Activated CD4-positive, alpha-beta T cell treated with anti-CD3 and anti-CD28 coated beads, Interleukin-2, amount 10 ng/mL, durations not matched to agents 24 days and 14 days (primary cell): ENCODE data around the gene MED16. TPM values are rescaled to one million over a fixed set of nuclear protein-coding genes. Genes with fewer than 3 reads are reported as not detected.
A peak's percentile ranks its signal among the peaks of the same experiment; 100 is the strongest.

Experiments used
- DNase-seq: peaks from one replicate; pipeline ENCODE4 v3.0.0; 2022
- H3K27ac Mint-ChIP-seq: one replicate; pipeline ENCODE4 v1.8.0; 2022; ENCODE audit warnings: mild to moderate bottlenecking, mixed read lengths
- H3K27me3 Mint-ChIP-seq: one replicate; pipeline ENCODE4 v1.8.0; 2022; ENCODE audit warnings: mixed read lengths
- H3K36me3 Mint-ChIP-seq: one replicate; pipeline ENCODE4 v1.8.0; 2022; ENCODE audit warnings: low read depth, mild to moderate bottlenecking, mixed read lengths
- H3K4me1 Mint-ChIP-seq: one replicate; pipeline ENCODE4 v1.8.0; 2021; ENCODE audit warnings: mixed read lengths
- H3K4me3 Mint-ChIP-seq: one replicate; pipeline ENCODE4 v1.8.0; 2022; ENCODE audit warnings: mild to moderate bottlenecking, moderate library complexity, mixed read lengths
- H3K9me3 Mint-ChIP-seq: one replicate; pipeline ENCODE4 v1.8.0; 2021; ENCODE audit warnings: mixed read lengths
- intact Hi-C: fragments of 100-400 bp; cut with micrococcal nuclease; formaldehyde crosslinking; loops from one replicate; pipeline ENCODE4 v1.15.1; 2023
- total RNA-seq: library from RNA; stranded (reverse); gene quantifications from 2 replicates; pipeline ENCODE4 v1.2.3, GENCODE V29; 2022

The MED16 gene
- total RNA-seq, 1 donor from 2014 or later, result 58.1 TPM

DNA sequence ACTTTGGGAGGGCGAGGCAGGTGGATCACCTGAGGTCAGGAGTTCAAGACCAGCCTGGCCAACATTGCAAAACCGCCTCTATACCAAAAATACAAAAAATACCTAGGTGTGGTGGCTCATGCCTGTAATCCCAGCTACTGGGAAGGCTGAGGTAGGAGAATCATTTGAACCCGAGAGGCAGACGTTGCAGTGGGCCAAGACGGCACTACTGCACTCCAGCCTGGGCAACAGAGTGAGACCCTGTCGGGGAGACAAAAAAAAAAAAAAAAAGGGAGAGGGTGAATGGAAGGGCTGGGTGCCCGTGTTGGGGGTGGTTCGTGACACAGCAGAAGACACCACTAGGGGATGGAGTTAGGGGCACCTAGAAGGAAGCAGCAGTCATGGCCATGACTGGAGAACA is 22.7 kb downstream of the MED16 start:
- Mint-ChIP-seq H3K4me3 (no peak overlapping the region), H3K4me1 (peaks cover 11% of the 10 kb centered on the region), H3K27ac (peak overlapping the region; percentile 68), H3K27me3 (no peaks in the 10 kb centered on the region), H3K36me3 (peaks cover 17% of the 10 kb centered on the region), H3K9me3 (no peaks in the 10 kb centered on the region)
- no peak for DNase-seq
- intact Hi-C loops, result no loop called here

DNA sequence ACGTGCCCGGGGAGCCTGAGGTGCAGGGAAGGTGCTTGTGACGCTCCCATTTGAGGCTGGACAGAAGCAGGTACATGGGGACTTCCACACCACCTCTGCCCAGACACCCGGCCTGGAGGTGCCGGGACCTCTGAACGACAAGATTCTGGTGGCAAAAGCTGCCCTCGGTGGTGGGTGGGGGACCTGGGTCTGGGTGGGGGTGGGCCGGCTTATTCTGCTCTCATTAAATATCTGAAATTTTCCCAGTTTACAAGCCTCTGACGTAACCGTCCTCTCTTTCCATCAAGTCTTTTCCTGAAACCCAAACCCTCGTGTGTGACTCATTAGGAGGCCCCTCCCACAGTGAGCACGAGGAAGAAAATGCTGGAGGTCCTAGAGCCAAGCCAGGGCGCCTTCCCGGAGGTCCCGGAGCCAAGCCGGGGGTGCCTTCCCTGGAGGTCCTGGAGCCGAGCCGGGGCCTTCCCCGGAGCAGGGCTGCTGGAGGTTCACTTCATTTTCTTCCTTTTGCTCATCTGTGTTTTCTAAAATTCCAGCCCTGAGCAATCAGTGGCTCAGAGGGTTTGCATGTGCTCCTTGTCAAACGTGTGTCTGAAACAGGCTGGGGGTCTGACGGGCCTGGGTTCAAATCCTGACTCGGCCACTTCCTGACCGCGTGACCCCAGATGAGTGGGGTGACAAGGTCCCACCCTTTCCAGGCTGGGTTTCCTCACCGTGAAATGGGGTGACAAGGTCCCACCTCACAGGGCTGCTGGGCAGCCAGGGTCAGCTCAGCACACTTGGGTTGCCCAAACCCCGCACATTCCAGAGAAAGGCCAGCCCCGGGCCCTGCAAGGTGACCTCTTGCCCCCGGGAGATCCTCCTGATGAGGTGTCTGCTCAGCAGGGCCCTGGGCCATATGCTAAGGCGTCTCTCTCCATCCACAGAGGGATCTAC is 23.5 kb downstream of the MED16 start:
- Mint-ChIP-seq H3K4me1 (peaks cover 11% of the 10 kb centered on the region), H3K36me3 (peaks cover 17% of the 10 kb centered on the region), H3K27ac (no peak overlapping the region), H3K27me3 (no peaks in the 10 kb centered on the region), H3K4me3 (no peak overlapping the region), H3K9me3 (no peaks in the 10 kb centered on the region)
- intact Hi-C loops, result no loop called here
- no peak for DNase-seq

DNA sequence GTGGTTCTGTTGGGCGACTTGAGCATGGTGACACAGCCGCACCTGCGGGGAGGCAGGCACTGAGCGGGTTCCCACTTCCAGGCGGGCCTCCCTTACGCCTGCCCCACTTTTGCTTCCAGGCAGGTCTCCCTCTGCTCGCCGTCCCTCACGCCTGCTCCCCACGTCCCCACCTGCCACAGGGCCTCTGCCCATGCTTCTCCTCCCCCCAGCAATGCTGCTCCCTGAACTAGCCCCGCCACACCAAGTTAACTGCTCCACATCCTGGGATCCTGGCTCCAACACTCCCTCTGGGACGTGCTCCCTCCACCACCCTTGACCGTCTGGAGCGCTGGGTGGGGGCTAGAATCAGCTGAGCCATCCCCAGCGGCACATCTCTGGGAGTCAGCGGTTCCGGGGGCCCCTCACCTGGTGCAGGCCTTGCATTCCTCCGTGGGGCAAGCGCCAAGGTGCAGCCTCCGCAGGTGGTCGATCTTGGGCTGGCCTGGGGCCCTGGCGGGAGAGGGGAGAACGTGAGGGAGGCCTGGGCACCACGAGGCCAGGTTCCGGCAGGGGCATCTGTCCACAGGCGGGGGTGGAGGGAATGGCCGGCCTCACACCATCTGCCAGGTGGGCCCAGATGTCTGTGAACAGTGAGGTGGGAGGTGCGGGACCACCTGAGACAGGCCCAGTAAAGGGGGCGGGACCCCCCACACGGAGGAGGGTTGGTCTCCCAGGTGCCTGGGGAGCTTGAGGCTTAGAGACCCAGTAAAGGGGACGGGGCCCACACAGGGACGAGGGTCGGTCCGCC is 24.3 kb downstream of the MED16 start:
- intact Hi-C loops, result no loop called here
- Mint-ChIP-seq H3K9me3 (no peaks in the 10 kb centered on the region), H3K27ac (no peak overlapping the region), H3K4me3 (no peak overlapping the region), H3K27me3 (no peaks in the 10 kb centered on the region), H3K36me3 (peaks cover 17% of the 10 kb centered on the region), H3K4me1 (peaks cover 13% of the 10 kb centered on the region)
- no peak for DNase-seq

DNA sequence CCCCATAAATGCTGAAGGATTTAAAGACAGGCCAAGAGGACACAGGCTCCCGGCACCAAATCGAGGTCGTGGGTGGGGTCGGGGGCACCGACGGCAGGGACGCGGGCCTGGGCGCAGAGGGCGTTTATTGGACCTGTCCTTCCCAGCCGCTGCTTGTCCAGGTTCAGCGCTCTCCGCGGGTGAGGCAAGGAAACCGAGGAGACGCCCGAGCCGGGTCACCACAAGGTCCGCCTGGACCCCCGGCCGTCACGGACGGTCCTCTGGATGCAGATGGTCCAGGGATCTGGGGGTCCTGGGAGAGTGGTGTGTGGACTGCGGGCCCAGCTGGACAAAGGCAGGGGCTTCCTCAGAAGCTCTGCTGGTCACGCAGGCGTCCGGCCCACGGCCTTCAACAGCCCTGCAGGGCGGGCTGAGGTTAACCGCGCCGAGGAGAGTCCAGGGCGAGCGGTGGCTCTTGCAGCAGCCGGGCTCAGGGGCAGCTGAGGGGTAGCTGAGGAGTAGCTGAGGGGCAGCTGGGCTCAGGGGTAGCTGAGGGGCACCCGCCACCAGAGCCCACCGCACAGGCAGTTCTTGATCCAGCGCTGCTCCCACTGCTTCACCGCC is 25.0 kb downstream of the MED16 start:
- H3K27ac Mint-ChIP-seq, result no peak overlapping the region
- no peaks in the 10 kb centered on the region for H3K27me3 Mint-ChIP-seq
- H3K36me3 Mint-ChIP-seq, result peaks cover 17% of the 10 kb centered on the region
- DNase-seq, result no peak
- intact Hi-C loops, result no loop called here
- peaks cover 13% of the 10 kb centered on the region for H3K4me1 Mint-ChIP-seq
- H3K4me3 Mint-ChIP-seq, result no peak overlapping the region
- H3K9me3 Mint-ChIP-seq, result no peaks in the 10 kb centered on the region

DNA sequence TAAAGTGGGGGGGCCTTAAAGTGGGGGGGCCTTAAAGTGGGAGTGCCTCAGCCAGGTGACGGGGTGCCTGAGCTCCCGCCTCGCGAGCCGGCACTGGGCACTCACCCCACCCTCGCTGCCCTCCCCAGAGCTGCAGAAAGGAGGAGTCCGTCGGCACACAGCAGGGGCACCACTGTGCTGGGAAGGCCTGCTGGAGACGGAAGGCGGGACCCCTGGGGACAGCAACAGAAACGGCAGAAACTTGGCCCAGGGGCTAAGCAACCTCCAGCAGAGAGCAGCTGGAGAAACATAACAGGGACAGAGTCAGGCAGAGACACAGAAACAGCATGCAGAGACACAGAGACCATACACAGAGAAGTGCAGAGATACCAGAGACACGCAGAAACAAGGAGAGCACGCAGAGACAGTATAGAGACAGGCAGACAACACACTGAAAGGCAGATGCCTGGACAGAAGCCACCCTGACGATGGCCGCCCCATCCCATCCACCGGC is 25.6 kb downstream of the MED16 start:
- intact Hi-C loops, result no loop called here
- no peaks in the 10 kb centered on the region for H3K9me3 Mint-ChIP-seq
- no peak for DNase-seq
- H3K4me1 Mint-ChIP-seq, result peaks cover 13% of the 10 kb centered on the region
- H3K27me3 Mint-ChIP-seq, result no peaks in the 10 kb centered on the region
- no peak overlapping the region for H3K4me3 Mint-ChIP-seq
- H3K27ac Mint-ChIP-seq, result no peak overlapping the region
- peaks cover 17% of the 10 kb centered on the region for H3K36me3 Mint-ChIP-seq

DNA sequence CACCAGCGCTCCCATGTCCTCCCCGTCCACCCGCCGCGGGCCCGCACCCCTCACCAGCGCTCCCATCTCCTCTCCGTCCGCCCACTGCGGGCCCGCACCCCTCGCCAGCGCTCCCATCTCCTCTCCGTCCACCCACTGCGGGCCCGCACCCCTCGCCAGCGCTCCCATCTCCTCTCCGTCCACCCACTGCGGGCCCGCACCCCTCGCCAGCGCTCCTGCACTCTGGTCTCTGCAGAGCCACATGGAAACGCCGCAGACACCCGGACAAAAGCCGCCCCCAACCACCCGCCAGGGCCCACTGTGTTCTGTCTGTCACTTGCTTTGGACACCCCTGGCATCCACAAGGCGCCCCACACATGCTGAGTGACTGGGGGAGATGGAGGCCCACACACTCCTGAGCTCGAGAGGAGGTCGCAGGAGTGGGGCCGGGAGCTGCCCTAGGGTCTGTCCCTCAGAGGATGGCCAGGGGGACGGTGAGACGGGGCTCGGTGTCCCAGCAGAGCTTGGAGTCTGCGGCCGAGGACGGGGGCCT is 26.2 kb downstream of the MED16 start:
- peaks cover 10% of the 10 kb centered on the region for H3K4me1 Mint-ChIP-seq
- intact Hi-C loops, result no loop called here
- H3K27me3 Mint-ChIP-seq, result no peaks in the 10 kb centered on the region
- no peak overlapping the region for H3K27ac Mint-ChIP-seq
- no peak for DNase-seq
- H3K4me3 Mint-ChIP-seq, result no peak overlapping the region
- H3K9me3 Mint-ChIP-seq, result no peaks in the 10 kb centered on the region
- peaks cover 17% of the 10 kb centered on the region for H3K36me3 Mint-ChIP-seq

DNA sequence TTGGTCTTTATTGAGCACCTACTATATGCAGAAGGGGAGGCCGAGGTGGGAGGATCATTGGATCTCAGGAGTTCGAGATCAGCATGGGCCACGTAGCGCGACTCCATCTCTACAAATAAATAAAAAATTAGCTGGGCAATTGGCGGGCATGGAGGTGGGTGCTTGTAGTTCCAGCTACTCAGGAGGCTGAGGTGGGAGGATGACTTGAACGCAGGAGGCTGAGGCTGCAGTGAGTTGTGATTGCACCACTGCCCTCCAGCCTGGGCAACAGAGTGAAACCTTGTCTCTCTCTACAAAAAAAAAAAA is 29.7 kb downstream of the MED16 start:
- peaks cover 10% of the 10 kb centered on the region for H3K27me3 Mint-ChIP-seq
- H3K27ac Mint-ChIP-seq, result peak overlapping the region; percentile 25

DNA sequence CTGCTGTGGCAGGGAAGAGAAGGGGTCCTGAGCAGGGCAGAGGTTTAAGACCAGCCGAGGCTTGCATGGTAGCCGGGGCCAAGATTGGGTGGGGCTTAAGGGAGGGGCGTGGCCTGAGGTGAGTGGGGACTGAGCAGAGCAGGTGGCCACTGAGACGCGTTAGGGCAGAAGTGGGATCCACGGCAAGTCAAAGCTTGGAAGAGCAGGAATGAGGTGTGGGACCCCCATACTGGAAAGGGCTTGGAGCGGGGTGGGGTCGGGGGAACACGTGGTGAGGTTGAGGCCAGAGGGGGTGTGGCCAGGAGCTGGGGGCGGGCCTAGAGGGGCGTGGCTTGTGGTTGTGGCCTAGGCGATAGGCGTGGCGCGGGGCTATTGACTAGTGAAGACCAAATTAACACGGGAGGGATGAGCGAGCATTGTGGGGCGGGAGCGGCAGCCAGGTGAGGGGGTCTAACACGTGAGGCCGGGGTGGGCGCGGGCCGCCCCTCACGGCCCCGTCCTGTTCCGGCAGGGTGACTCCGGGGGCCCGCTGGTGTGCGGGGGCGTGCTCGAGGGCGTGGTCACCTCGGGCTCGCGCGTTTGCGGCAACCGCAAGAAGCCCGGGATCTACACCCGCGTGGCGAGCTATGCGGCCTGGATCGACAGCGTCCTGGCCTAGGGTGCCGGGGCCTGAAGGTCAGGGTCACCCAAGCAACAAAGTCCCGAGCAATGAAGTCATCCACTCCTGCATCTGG is 30.2 kb downstream of the MED16 start:
- peak overlapping the region; percentile 72 for H3K27ac Mint-ChIP-seq
- peaks cover 5% of the 10 kb centered on the region for H3K36me3 Mint-ChIP-seq
- no peaks in the 10 kb centered on the region for H3K9me3 Mint-ChIP-seq
- peaks cover 5% of the 10 kb centered on the region for H3K4me1 Mint-ChIP-seq
- peaks cover 11% of the 10 kb centered on the region for H3K27me3 Mint-ChIP-seq
- peak overlapping the region; percentile 79 for H3K4me3 Mint-ChIP-seq
- peak; percentile 95 for DNase-seq
- intact Hi-C loops, result loop anchor here (1.0 to 2.0 kb wide), 3 partner anchors 10 to 120 kb away; no protein-coding TSS in a partner anchor

More for the DNA sequence above, 29.7 kb downstream of the MED16 start:
- DNase-seq, result no peak
- Mint-ChIP-seq H3K4me3 (peak overlapping the region; percentile 79), H3K9me3 (no peaks in the 10 kb centered on the region), H3K4me1 (peaks cover 5% of the 10 kb centered on the region), H3K36me3 (peaks cover 5% of the 10 kb centered on the region)
- intact Hi-C loops, result loop anchor here (2.0 kb wide), 1 partner anchor 120 kb away; no protein-coding TSS in a partner anchor

DNA sequence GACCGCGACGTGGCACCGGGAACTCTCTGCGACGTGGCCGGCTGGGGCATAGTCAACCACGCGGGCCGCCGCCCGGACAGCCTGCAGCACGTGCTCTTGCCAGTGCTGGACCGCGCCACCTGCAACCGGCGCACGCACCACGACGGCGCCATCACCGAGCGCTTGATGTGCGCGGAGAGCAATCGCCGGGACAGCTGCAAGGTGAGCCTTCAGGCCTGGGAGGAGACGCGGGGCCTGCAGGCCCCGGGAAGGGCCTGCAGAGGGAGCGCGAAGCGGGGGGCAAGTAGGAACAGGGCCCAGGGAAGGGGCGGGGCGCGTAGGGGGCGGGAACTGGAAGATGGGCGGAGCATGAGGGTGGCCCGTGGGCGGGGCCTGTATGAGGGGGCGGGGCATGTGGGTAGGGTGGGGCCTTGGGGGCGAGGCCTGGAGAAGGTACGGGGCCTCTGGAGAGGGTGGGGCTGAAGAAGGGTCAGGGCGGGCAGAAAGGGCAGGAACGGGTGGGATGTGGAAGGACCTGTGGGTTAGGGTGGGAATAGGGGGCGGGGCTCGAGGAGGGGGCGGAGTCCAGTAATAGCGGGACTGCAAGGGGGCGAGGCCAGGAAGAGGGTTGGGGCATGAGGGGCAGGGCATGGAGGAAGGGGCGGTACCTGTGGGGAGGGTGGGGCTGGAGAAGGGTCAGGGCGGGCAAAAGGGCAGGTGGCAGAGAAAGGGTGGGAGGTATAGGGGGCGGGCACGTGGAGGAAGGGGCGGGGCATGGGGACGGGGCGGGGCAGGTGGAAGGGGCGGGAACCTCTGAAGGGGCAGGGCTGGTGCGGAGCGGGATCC is 31.0 kb downstream of the MED16 start:
- peaks cover 12% of the 10 kb centered on the region for H3K27me3 Mint-ChIP-seq
- no peaks in the 10 kb centered on the region for H3K36me3 Mint-ChIP-seq
- DNase-seq, result peak; percentile 86
- intact Hi-C loops, result loop anchor here (1.0 to 2.0 kb wide), 3 partner anchors 10 to 121 kb away; no protein-coding TSS in a partner anchor
- H3K4me1 Mint-ChIP-seq, result peaks cover 5% of the 10 kb centered on the region
- peak overlapping the region; percentile 72 for H3K27ac Mint-ChIP-seq
- H3K9me3 Mint-ChIP-seq, result no peaks in the 10 kb centered on the region
- H3K4me3 Mint-ChIP-seq, result peak overlapping the region; percentile 79

DNA sequence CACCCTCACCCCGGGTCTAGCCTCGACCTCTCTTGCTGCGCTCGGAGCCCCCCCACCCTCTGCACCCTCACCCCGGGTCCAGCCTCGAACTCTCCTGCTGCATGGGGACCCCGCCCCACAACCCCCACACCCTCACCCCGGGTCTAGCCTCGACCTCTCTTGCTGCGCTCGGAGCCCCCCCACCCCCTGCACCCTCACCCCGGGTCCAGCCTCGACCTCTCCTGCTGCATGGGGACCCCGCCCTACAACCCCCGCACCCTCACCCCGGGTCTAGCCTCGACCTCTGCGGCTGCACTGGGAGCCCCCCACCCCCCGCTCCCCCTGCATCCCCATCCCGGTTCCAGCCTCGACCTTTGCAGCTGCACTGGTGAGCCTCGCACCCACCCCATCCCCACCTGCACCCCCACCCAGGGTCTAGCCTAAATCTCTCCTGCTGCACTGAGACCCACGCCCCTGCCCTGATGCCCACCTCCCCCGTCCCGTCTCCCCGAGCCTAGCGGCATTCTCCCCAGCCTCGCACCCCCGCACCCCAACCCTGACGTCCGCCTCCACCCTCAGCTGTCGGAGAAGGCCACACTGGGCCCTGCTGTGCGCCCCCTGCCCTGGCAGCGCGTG is 31.7 kb downstream of the MED16 start:
- peaks cover 5% of the 10 kb centered on the region for H3K4me1 Mint-ChIP-seq
- H3K27me3 Mint-ChIP-seq, result peaks cover 12% of the 10 kb centered on the region
- intact Hi-C loops, result no loop called here
- no peaks in the 10 kb centered on the region for H3K36me3 Mint-ChIP-seq
- no peak for DNase-seq
- H3K4me3 Mint-ChIP-seq, result peak overlapping the region; percentile 47
- no peaks in the 10 kb centered on the region for H3K9me3 Mint-ChIP-seq
- H3K27ac Mint-ChIP-seq, result no peak overlapping the region

DNA sequence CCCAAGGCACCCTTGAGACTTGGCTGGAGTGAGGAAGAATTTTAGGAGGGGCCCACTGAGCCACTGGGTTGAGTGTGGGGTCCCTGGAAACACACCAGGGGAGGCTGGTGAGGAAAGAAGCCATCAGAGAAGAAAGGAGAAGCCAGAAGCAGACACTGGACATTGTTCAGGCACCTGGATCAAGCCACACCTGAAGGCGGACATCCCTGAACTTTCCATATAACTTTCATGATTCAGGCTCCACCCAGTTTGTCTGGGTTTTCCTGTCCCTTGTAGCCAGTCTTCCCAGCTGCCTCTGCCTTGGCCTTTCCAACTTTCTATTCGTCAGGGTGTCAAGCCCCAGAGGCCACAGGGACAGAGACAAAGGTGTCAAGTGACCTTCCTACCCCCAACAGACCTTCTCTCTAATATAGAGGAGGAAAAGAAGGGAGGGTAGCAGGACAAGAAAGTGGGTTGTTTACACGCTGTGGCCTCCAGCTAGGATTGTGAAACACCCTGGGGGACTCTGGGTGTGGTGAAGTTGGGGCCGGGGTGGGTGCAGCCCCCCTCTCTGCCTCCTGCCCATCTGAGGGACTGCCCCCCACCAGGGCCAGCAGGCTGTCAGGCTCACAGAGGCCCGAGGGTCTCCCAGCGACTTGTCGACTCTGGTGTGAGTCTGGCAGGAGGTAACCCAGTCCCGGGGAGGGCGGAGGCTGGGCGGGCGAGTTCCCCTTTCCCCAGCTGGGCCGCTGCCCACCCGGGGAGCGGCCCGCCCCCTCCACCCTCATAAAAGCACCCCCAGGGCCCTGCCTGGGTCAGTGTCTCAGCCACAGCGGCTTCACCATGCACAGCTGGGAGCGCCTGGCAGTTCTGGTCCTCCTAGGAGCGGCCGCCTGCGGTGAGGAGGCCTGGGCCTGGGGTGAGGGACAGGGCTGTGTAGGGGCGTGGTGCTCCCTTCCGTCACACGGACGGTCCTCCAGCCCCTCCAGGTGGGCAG is 33.8 kb downstream of the MED16 start, which contains the start of gene CFD:
CFD (plus strand) TSS at position 797 of the 976 bp plus-strand sequence; CDS start at position 823, 26 bp downstream.
- Mint-ChIP-seq H3K4me1 (peaks cover 5% of the 10 kb centered on the region), H3K36me3 (no peaks in the 10 kb centered on the region), H3K27ac (no peak within 1 kb of the TSS), H3K4me3 (no peak within 1 kb of the TSS), H3K9me3 (no peaks in the 10 kb centered on the region), H3K27me3 (peaks cover 12% of the 10 kb centered on the region)
- DNase-seq, result no peak
- intact Hi-C loops, result no loop called here
